HUES48 (cell line): ENCODE measurements around the gene FGD5.
A peak's percentile ranks its signal among the peaks of the same experiment; 100 is the strongest.

Experiments used
- H3K27ac ChIP-seq: one replicate; pipeline ENCODE4 v1.7.0; 2013; ENCODE audit warnings: low read depth, low read length, inconsistent platforms
- H3K27me3 ChIP-seq: 2 replicates; pipeline ENCODE4 v1.6.1; 2013; ENCODE audit warnings: mild to moderate bottlenecking, low read length; ENCODE audit not compliant: control insufficient read depth, insufficient read depth
- H3K36me3 ChIP-seq: 2 replicates; pipeline ENCODE4 v1.6.1; 2013; ENCODE audit warnings: low read length; ENCODE audit not compliant: control insufficient read depth, insufficient read depth
- H3K4me1 ChIP-seq: 2 replicates; pipeline ENCODE4 v1.6.1; 2013; ENCODE audit warnings: mild to moderate bottlenecking, low read length; ENCODE audit not compliant: control insufficient read depth, insufficient read depth
- H3K4me3 ChIP-seq: 2 replicates; pipeline ENCODE4 v1.5.1; 2013; ENCODE audit warnings: mild to moderate bottlenecking, low read depth, low read length
- H3K9ac ChIP-seq: 2 replicates; pipeline ENCODE4 v1.6.1; 2013; ENCODE audit warnings: mild to moderate bottlenecking, low read depth, low read length, moderate library complexity
- H3K9me3 ChIP-seq: 2 replicates; pipeline ENCODE4 v1.6.1; 2013; ENCODE audit warnings: low read length; ENCODE audit not compliant: control insufficient read depth, insufficient read depth

FGD5 gene

GRCh38 chr3:14885307-14885706, 66.5 kb downstream of the FGD5 start:
- Histone ChIP-seq H3K27me3 (no peaks in the 10 kb centered on the region), H3K9ac (no peak overlapping the region), H3K4me1 (no peaks in the 10 kb centered on the region), H3K36me3 (no peaks in the 10 kb centered on the region), H3K4me3 (no peak overlapping the region), H3K27ac (no peak overlapping the region), H3K9me3 (no peaks in the 10 kb centered on the region)

DNA sequence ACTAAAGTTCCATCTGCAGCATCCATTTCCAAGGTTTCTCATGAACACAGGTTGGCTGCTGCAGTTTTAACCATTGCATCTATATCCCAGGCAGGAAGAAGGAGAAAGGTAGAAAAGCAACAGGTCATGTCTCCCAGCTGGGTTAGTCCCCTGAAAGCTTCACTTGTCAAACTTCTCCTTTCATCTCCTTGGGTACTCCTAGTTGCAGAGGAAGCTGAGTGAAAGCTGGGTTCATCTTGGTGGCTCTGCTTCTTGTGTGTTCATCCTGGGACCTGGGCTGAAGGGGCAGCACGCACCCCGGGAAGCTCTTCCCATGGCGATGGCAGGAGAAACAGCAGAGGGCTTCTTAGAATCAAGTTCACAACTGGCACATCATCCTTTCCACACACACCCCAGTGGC, 67.3 kb downstream of the FGD5 start:
- no peak overlapping the region for H3K4me3 ChIP-seq
- no peaks in the 10 kb centered on the region for H3K27me3 ChIP-seq

DNA sequence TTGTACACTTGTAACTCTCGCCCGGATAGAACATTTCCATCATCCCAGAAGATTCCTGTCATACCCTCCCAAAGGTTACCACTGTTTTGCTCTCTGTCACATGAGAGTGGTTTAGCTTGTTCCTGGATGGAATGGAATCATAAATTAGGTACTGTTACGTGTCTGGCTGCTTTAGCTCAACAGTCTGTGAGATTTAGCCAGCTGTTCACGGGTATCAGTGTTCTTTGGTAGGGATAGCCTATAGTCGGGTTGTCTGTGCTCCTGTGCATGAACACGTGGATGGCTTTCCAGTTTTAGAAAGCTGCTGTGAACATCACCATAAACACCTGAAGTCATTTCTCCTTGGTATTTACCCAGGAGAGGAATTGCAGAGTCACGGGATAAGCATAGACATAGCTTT, 70.4 kb downstream of the FGD5 start:
- Histone ChIP-seq H3K36me3 (no peaks in the 10 kb centered on the region), H3K27me3 (no peaks in the 10 kb centered on the region), H3K27ac (no peak overlapping the region), H3K9me3 (no peaks in the 10 kb centered on the region), H3K9ac (no peak overlapping the region), H3K4me1 (no peaks in the 10 kb centered on the region), H3K4me3 (no peak overlapping the region)

More for the DNA sequence above, 67.3 kb downstream of the FGD5 start:
- Histone ChIP-seq H3K9me3 (no peaks in the 10 kb centered on the region), H3K36me3 (no peaks in the 10 kb centered on the region), H3K9ac (no peak overlapping the region), H3K27ac (no peak overlapping the region), H3K4me1 (no peaks in the 10 kb centered on the region)

GRCh38 chr3:14889943-14890342, 71.2 kb downstream of the FGD5 start:
- no peaks in the 10 kb centered on the region for H3K27me3 ChIP-seq
- no peaks in the 10 kb centered on the region for H3K9me3 ChIP-seq
- H3K36me3 ChIP-seq = no peaks in the 10 kb centered on the region
- no peak overlapping the region for H3K4me3 ChIP-seq
- no peak overlapping the region for H3K27ac ChIP-seq
- H3K9ac ChIP-seq = no peak overlapping the region
- no peaks in the 10 kb centered on the region for H3K4me1 ChIP-seq

- Histone ChIP-seq H3K27me3 (no peaks in the 10 kb centered on the region), H3K9ac (no peak overlapping the region), H3K36me3 (no peaks in the 10 kb centered on the region), H3K9me3 (no peaks in the 10 kb centered on the region), H3K27ac (no peak overlapping the region), H3K4me3 (no peak overlapping the region), H3K4me1 (no peaks in the 10 kb centered on the region)
These were observed 71.7 kb downstream of the FGD5 start for GRCh38 chr3:14890476-14890875.

- H3K4me1 ChIP-seq = no peaks in the 10 kb centered on the region
- no peaks in the 10 kb centered on the region for H3K36me3 ChIP-seq
- H3K9me3 ChIP-seq = no peaks in the 10 kb centered on the region
- H3K9ac ChIP-seq = no peak overlapping the region
- no peak overlapping the region for H3K27ac ChIP-seq
- no peaks in the 10 kb centered on the region for H3K27me3 ChIP-seq
- H3K4me3 ChIP-seq = no peak overlapping the region
These were observed 72.7 kb downstream of the FGD5 start for GRCh38 chr3:14891135-14892132.

DNA sequence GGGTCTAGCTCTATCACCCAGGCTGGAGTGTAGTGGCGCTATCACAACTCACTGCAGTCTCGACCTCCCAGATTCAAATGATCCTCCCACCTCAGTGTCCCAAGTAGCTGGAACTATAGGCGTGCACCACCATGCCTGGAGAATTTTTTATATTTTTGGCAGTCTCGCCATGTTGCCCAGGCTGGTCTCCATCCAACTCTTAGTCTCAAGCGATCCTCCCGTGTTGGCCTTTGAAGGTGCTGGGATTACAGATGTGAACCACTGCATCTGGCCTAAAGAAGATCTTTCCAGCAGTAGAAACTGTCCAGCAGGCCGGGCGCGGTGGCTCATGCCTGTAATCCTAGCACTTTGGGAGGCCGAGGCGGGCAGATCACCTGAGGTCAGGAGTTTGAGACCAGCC, 73.5 kb downstream of the FGD5 start:
- Histone ChIP-seq H3K9me3 (no peaks in the 10 kb centered on the region), H3K27ac (no peak overlapping the region), H3K4me1 (no peaks in the 10 kb centered on the region), H3K36me3 (no peaks in the 10 kb centered on the region), H3K4me3 (no peak overlapping the region), H3K9ac (no peak overlapping the region), H3K27me3 (no peaks in the 10 kb centered on the region)

DNA sequence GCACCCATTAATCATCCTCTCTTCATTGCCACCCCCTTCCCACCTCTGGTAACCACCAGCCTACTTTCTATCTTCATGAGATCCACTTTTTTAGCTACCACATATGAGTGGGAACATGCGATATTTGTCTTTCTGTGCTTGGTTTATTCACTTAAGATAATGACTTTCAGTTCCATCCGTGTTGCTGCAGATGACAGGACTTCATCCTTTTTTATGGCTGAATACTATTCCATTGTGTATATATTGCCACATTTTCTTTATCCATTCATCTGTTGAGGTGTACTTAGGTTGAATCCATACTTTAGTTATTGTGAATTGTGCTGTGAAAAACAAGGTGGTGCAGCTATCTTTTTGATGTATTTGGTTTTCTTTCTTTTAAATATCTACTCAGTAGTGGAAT, 75.3 kb downstream of the FGD5 start:
- H3K27me3 ChIP-seq = no peaks in the 10 kb centered on the region
- H3K4me3 ChIP-seq = no peak overlapping the region
- H3K9me3 ChIP-seq = no peaks in the 10 kb centered on the region
- H3K36me3 ChIP-seq = no peaks in the 10 kb centered on the region
- no peaks in the 10 kb centered on the region for H3K4me1 ChIP-seq
- no peak overlapping the region for H3K9ac ChIP-seq
- no peak overlapping the region for H3K27ac ChIP-seq

DNA sequence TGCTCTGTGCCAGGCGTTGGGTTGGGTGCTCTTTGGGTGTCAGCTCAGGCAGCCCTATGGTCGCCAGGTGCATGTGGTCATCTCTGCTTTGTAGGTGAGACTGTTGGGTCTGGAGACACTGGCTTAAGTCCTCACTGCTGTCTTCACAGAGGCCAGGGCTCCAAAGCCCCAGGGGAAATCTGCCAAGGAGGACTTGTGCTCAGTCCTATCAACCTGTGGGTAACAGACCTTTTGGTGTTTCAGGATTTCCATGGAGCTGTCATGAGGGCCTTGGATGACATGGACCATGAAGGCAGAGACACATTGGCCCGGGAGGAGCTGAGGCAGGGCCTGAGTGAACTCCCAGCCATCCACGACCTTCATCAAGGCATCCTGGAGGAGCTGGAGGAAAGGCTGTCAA, 78.5 kb downstream of the FGD5 start:
- H3K9ac ChIP-seq = no peak overlapping the region
- no peak overlapping the region for H3K4me3 ChIP-seq
- peaks cover 17% of the 10 kb centered on the region for H3K4me1 ChIP-seq
- no peaks in the 10 kb centered on the region for H3K9me3 ChIP-seq
- H3K27ac ChIP-seq = no peak overlapping the region
- no peaks in the 10 kb centered on the region for H3K36me3 ChIP-seq
- no peaks in the 10 kb centered on the region for H3K27me3 ChIP-seq

GRCh38 chr3:14898929-14899328, 80.2 kb downstream of the FGD5 start:
- no peak overlapping the region for H3K9ac ChIP-seq
- H3K27me3 ChIP-seq = no peaks in the 10 kb centered on the region
- H3K4me1 ChIP-seq = peaks cover 17% of the 10 kb centered on the region
- H3K36me3 ChIP-seq = no peaks in the 10 kb centered on the region
- H3K9me3 ChIP-seq = no peaks in the 10 kb centered on the region
- no peak overlapping the region for H3K27ac ChIP-seq
- no peak overlapping the region for H3K4me3 ChIP-seq

DNA sequence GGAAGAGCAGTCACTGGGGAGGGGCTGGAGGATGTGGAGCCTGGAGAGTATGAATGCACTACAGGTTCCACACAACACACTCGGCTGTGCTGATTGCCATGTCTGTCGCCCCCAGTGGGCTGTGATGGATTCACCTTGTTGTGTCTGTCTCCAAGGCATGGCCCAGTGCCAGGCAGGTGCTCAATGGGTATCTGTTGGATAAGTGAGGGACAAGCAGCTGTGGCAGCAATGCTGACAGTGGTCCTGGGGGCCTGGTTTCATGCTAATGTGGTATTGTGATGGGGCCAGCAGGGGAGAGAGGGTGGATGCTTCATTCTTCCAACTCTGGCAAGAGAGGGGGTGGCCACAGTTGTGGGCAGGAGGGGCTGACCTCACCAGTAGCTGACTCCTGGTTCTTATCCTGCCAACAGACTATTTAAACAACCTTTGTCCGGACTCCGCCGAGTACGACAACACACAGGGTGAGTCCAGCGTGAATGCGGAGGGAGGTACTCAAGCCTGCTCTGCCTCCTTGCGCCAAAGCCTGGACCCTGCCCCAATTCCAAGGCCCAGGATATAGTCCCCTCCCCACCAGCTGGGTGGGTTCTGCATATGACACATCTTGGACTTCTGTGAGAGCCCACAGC, 81.3 kb downstream of the FGD5 start:
- Histone ChIP-seq H3K9me3 (no peaks in the 10 kb centered on the region; the same call in 1 of the 2 replicates), H3K36me3 (no peaks in the 10 kb centered on the region), H3K4me1 (peaks cover 17% of the 10 kb centered on the region), H3K9ac (no peak overlapping the region), H3K27ac (peak overlapping the region; percentile 36), H3K27me3 (no peaks in the 10 kb centered on the region), H3K4me3 (no peak overlapping the region)
